NCI-H2227 (cell line): Measurements from ENCODE around the gene YBX1.

Source experiments
- DNase-seq: peaks from one replicate; lab custom pipeline; 2025; ENCODE audit not compliant: unreplicated experiment; lab: John Stamatoyannopoulos, UW

YBX1 gene

DNA sequence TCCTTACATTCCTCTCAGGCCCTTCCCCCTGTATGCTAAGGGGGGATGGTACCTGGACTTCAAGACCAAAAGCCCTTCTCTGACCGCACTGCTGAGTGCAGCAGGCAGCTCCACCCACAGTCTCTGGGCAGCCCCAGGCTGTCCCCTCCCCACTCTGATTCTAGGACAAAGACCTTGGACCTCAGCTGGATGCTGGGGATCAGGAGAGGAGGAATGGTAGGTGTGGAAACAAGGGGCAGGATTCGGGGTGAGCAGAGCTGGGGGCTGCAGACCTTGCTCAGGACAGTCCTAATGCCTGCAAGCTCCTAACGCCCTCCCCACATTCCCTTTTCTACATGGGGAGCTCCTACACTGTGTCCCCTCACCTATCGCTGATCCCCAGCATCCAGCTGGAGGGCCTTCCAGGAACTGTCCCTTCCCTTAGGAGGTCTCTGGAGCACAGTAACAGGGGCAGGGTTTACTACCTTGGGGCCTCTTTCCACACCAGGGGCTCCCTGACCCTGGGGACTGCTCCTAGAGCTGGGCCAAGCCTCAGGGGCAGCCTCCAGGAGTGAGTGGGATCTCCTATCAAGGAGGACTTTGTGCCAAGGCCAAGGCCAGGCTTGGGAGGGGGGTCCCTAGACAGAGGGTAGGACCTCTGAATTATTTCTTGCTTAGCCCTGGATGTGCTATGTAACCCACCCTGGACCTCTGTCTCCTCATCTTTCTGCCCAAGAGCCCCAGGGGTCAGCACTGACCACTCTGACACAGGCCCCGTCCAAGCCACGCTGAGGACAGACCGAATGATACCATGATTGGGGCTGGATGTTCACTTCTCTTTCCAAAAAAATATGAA, 52.2 kb downstream of the YBX1 start:
- no peak for DNase-seq

GRCh38 chr1:42735056-42735455, 52.8 kb downstream of the YBX1 start:
- DNase-seq: no peak

DNA sequence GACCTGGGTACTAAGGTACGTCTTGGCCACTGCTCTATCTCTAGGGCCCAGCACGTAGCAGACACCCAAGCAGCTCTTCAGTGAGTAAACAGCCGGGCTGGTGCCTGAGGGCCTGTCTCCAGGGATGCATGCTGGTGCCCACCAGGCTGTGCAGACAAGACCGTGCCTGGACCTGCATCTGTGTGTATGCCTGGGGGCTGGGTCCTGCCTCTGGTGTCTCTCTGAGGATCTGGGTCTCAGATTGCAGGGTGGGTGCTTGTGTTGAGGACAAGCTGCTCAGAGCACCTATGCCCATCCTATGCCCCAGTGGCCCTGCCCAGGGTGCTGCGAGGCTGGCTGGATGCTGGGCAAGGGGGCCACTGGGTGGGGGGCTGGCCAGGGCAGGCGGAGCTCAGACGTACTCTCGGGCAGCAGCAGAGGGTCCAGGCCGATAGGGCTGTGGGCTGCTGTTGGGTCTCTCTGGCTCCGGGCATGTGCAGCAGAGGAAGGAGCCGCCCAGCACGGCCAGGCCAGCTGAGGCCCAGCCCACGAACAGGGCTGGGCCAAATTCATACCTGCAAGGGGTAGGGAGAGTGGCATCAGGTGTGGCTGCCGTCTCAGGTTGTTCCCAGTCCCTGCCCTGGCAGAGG, 53.4 kb downstream of the YBX1 start:
- DNase-seq: no peak

DNA sequence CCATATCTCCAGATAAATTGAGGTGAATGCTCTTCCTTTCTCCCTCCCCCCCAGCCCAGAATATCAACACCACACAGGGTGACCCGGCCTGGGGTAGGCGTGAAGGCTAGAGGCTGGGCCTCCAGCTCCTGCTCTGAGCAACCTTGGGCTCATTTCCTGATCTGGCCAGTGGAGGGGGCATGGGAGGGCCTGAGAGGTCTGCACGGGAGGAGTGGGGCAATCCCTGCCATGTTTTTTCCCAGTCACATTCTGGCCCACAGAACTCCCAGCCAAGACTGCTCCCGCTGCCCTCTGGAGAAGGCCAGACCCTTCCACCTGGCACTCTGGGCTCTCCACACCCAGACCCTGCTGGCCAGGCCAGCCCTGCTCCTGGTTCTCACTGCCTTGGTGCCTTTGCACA, 53.9 kb downstream of the YBX1 start:
- DNase-seq: no peak

DNA sequence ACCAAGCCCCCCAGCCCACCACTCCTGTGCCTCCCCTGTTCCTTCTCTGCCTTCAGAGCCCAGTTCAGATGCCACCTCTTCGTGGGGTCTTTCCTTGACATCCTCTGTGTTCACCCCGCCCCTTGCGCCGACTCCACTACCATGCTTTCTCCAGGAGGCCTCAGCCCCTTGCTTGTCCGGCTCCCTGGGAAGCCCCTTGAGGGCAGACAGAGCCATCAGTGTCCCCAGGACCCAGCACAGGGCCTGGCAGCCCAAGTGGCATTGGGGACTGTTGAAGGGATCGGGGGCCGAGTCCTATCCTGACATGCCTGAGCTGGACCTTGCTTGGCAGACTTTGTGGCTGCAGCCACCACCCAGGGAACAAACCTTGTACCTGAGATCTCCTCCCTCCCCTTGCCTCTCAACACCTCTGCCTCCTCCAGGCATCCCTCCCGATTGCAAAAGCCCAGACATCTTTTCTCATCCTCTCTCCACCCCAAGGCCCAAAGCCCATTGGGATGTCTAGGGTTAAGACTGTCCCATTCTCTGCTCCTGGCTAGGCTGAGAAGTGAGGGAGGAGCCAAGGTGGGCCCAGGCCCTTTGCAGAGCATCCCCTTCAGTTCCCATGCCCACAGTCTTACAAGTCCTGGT, 54.5 kb downstream of the YBX1 start:
- no peak for DNase-seq

GRCh38 chr1:42737257-42737656, 55.0 kb downstream of the YBX1 start:
- no peak for DNase-seq

GRCh38 chr1:42737986-42738677, 55.9 kb downstream of the YBX1 start:
- no peak for DNase-seq

DNA sequence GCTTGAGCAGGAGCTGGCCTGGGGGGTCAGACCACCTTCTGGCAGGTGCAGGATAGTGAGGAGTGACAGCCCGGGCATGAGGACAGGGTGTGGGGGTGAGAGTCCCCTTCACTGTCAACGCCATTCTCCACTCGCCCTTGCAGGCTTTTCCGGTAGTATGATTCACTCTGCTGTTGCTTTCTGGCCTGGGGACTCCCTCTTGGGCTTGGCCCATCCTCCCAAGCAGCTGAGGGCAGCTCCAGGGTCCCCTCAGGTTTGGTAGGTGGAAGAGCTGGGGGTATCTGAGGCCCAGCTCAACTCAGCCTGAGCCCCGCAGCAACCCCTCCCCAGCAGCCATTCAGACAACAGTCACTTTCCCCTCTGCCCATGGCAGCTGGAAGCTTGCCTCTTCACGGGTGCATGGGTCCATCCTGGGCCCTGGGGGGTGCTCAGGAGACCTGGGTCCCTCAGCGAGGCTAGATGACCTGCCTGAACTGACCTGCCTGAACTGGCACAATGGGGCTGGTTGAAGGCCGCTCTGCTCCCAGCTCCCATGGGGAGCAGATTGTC, 56.5 kb downstream of the YBX1 start:
- DNase-seq: no peak

- no peak for DNase-seq
These were observed 57.8 kb downstream of the YBX1 start, which contains the start of gene CLDN19 for GRCh38 chr1:42739753-42740700. TSS of gene CLDN19 (minus strand) at chr1:42740236. CDS start at chr1:42740063, 173 bp downstream.

GRCh38 chr1:42740851-42741580, 58.8 kb downstream of the YBX1 start:
- DNase-seq: no peak

DNA sequence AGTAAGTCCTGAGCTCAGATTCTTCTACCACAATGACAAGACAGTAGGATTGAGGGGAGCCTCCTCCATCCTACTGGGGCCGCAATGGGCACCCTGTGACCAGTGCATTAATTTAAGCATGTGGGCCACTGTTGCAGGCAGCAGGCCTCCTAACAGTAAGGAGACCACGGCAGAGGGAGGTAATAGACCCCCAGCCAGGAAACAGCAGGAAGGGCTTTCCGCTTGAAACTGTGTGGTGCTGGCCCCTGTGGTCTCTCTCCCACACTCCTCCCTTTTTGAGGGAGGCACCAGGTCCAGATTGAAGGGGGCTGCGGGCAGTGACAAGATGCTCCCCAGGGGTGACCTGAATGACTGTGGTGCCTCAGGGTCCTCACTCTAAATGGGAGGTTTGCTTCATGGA, 59.5 kb downstream of the YBX1 start:
- no peak for DNase-seq

DNA sequence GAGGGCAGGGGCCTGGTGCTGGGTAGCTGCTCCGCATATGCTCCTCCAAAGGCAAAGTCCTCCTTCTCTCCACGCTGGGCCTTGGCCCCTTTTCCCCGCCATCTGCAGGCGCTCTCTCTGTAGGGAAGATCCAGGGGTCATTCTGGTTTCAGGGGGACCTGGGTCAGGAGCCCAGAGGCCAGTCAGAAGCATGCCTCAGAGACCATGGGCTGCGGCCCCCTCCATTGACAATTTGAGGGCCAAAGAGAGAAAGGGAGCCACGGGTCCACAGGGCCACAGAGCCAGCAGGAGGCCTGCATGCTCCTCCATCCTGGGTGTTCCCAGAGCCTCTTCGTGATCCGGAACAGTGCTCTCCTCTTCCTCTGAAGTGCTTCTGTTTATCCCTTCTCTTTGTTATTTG, 59.9 kb downstream of the YBX1 start:
- DNase-seq: no peak

DNA sequence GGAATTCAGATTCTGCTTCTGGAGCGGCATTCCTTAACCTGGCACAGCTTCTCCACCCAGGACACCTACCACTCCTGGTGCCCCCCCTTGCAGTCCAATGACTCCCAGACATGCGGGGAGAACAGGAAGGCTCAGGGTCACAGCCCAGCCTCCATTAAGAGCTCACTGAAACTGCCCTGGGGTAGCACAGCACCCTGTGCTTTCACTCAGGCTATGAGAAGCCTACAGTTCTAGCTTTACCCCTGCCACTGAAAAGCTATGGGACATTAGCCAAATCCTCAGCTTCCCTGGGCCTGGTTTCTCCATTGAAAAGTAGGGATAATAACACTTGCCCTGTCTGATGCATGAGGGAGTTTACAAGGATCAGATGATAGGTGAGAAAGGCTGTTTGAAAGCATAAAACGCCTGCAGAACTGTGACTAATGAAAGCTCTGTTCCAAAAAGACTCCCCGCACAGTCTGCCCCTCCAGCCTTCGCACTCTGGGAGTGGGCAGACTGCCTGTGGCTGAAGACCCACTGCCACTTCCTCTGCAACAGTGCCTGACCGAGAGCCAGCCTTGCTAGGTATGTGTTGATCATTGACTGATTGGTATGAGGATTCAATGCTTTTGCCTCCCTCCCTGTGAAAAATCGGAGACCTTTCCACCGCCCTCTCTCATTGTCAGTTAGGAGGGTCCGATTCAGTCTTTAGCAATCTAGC, 60.5 kb downstream of the YBX1 start:
- no peak for DNase-seq

- DNase-seq: no peak
These were observed 61.3 kb downstream of the YBX1 start for GRCh38 chr1:42743317-42744147.

DNA sequence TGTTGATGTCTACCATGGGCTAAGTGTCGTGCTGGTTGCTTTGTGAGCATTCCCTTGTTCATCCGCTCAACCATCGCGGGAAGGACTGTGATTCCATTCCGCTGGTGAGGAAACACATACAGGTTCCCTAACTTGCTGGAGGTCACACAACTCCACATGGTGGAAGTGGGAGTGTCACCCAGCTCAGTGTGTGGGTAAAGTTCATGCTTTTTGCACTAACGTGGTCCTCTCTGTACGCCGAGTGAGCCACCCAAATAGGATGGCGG, 61.9 kb downstream of the YBX1 start:
- no peak for DNase-seq

DNA sequence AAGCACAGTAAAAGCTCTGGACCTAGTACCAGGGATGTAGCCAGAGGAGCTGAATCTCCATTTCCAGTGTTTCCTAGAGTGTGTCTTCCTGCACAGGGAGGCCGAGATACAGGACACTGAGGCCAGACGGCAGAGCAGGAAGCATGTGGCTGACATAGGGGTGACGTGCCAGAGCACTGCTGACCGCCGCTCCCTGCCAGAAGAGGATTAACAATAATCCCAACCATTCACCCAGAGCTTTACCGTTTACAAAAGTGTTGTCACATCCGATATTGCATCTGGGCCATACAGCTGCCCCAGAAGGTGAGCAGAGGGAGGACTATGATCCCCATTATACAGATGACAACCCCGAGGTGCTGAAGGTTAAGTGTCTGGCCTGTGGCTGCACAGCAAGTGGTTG, 63.6 kb downstream of the YBX1 start:
- DNase-seq: no peak

- no peak for DNase-seq
These were observed 64.4 kb downstream of the YBX1 start for GRCh38 chr1:42746436-42747105.

GRCh38 chr1:42747125-42747524, 64.9 kb downstream of the YBX1 start:
- DNase-seq: peak; percentile 47
